H7 (cell line): Measurements from ENCODE around the gene WDR31. TPM values are rescaled to one million over a fixed set of nuclear protein-coding genes. Genes with fewer than 3 reads are reported as not detected.
"Not testable (repeated sequence)": the region's sequence is repeated elsewhere in the genome, so short reads cannot be mapped to it uniquely, and the experiment has no call there.

Experiments used
- DNase-seq: peaks from one replicate; pipeline ENCODE4 v3.0.0; 2012
- H3K27me3 ChIP-seq: 2 replicates; pipeline ENCODE4 v1.6.0; 2011; ENCODE audit warnings: mild to moderate bottlenecking, low read length; ENCODE audit not compliant: control insufficient read depth, insufficient read depth
- H3K36me3 ChIP-seq: replicated peaks from 2 replicates; pipeline ENCODE4 v1.5.1; 2011; ENCODE audit warnings: low read length; ENCODE audit not compliant: control insufficient read depth, insufficient read depth
- H3K4me3 ChIP-seq: 2 replicates; pipeline ENCODE4 v1.5.1; 2011; ENCODE audit warnings: low read depth, mild to moderate bottlenecking, control low read depth, low read length, moderate library complexity; ENCODE audit not compliant: insufficient read depth
- total RNA-seq: library from RNA; depleted of rRNA; stranded (reverse); fragments of >200 nt; shearing (Covaris generic); gene quantifications from 2 replicates; pipeline ENCODE4 v1.2.3, GENCODE V29; 2014

Gene WDR31
- total RNA-seq, 1 experiment from 2014 or later = 0.38 TPM

- Histone ChIP-seq H3K4me3 (no peak within 1 kb of the TSS), H3K36me3 (no peaks in the 10 kb centered on the region), H3K27me3 (no peaks in the 10 kb centered on the region)
- peak; percentile 36 for DNase-seq
Observed at GRCh38 chr9:113302792-113303418, 37.2 kb downstream of the WDR31 start, which contains the start of gene RNF183. RNF183 (minus strand) TSS chr9:113303376; CDS start chr9:113298184, 5,192 bp downstream.

GRCh38 chr9:113301548-113301947 is 38.5 kb downstream of the WDR31 start:
- Histone ChIP-seq H3K36me3 (no peaks in the 10 kb centered on the region), H3K27me3 (no peaks in the 10 kb centered on the region), H3K4me3 (no peak overlapping the region)
- no peak for DNase-seq

- no peak for DNase-seq
- H3K36me3 ChIP-seq = no peaks in the 10 kb centered on the region
- H3K4me3 ChIP-seq = no peak overlapping the region
- H3K27me3 ChIP-seq = no peaks in the 10 kb centered on the region
Observed at GRCh38 chr9:113299800-113300292, 40.2 kb downstream of the WDR31 start.

GRCh38 chr9:113298924-113299770 is 40.9 kb downstream of the WDR31 start:
- H3K4me3 ChIP-seq = no peak overlapping the region
- H3K27me3 ChIP-seq = no peaks in the 10 kb centered on the region
- no peaks in the 10 kb centered on the region for H3K36me3 ChIP-seq
- peak; percentile 44 for DNase-seq

GRCh38 chr9:113298311-113298710 is 41.8 kb downstream of the WDR31 start:
- Histone ChIP-seq H3K27me3 (no peaks in the 10 kb centered on the region), H3K4me3 (no peak overlapping the region), H3K36me3 (no peaks in the 10 kb centered on the region; the same call in 1 of the 2 replicates)
- DNase-seq = no peak

- Histone ChIP-seq H3K27me3 (no peaks in the 10 kb centered on the region), H3K36me3 (peaks cover 5% of the 10 kb centered on the region), H3K4me3 (no peak overlapping the region)
- no peak for DNase-seq
Observed at GRCh38 chr9:113296796-113297558, 43.1 kb downstream of the WDR31 start.

GRCh38 chr9:113296247-113296646 is 43.8 kb downstream of the WDR31 start:
- not testable (repeated sequence) for DNase-seq, H3K36me3 ChIP-seq, H3K27me3 ChIP-seq, H3K4me3 ChIP-seq

- DNase-seq = no peak
Observed at GRCh38 chr9:113293285-113293878, 46.7 kb downstream of the WDR31 start.

GRCh38 chr9:113290052-113290607 is 49.9 kb downstream of the WDR31 start:
- H3K27me3 ChIP-seq = no peaks in the 10 kb centered on the region
- no peak for DNase-seq
- H3K4me3 ChIP-seq = no peak overlapping the region
- peaks cover 43% of the 10 kb centered on the region for H3K36me3 ChIP-seq

More at GRCh38 chr9:113293285-113293878, 46.7 kb downstream of the WDR31 start:
- no peak overlapping the region for H3K4me3 ChIP-seq
- H3K36me3 ChIP-seq = peaks cover 27% of the 10 kb centered on the region
- H3K27me3 ChIP-seq = no peaks in the 10 kb centered on the region

GRCh38 chr9:113289091-113289490 is 51.0 kb downstream of the WDR31 start:
- no peak for DNase-seq
- Histone ChIP-seq H3K4me3 (no peak overlapping the region), H3K27me3 (no peaks in the 10 kb centered on the region), H3K36me3 (peaks cover 49% of the 10 kb centered on the region)

GRCh38 chr9:113281356-113281755 is 58.7 kb downstream of the WDR31 start:
- no peak for DNase-seq
- peaks cover 54% of the 10 kb centered on the region for H3K36me3 ChIP-seq

GRCh38 chr9:113278840-113279239 is 61.2 kb downstream of the WDR31 start:
- Histone ChIP-seq H3K27me3 (no peaks in the 10 kb centered on the region), H3K4me3 (no peak overlapping the region), H3K36me3 (peaks cover 39% of the 10 kb centered on the region)
- no peak for DNase-seq

More at GRCh38 chr9:113281356-113281755, 58.7 kb downstream of the WDR31 start:
- Histone ChIP-seq H3K27me3 (no peaks in the 10 kb centered on the region), H3K4me3 (no peak overlapping the region)

- H3K36me3 ChIP-seq = peaks cover 22% of the 10 kb centered on the region
- H3K4me3 ChIP-seq = peak within 1 kb of the TSS; percentile 69
- peak; percentile 96 for DNase-seq
- H3K27me3 ChIP-seq = no peaks in the 10 kb centered on the region
Observed at GRCh38 chr9:113275157-113276131, 64.6 kb downstream of the WDR31 start, which contains the start of the genes CDC26 and PRPF4. CDC26 (minus strand) TSS chr9:113275572; CDS start chr9:113272507, 3,065 bp downstream. PRPF4 (plus strand) TSS chr9:113275658; CDS start chr9:113275744, 86 bp downstream.
